Liver (tissue), 9 donors: Measurements from ENCODE around the gene MIEN1. TPM values are rescaled to one million over a fixed set of nuclear protein-coding genes. Genes with fewer than 3 reads are reported as not detected.

Source experiments
- DNase-seq: peaks from one replicate; pipeline ENCODE4 v3.0.0-alpha.2; 2017; ENCODE audit warnings: low spot score
- H3K27ac ChIP-seq, 2 donors: one replicate each; pipeline ENCODE4 v1.7.0; 2013; ENCODE audit warnings: inconsistent platforms in 2 of 2, low read length in 2 of 2, control low read depth in 1 of 2, low read depth in 1 of 2, mild to moderate bottlenecking in 1 of 2
- H3K27me3 ChIP-seq, 4 donors: one replicate each; pipeline versions ENCODE4 v1.6.1 to v1.7.0; 2013; ENCODE audit warnings: low read length in 3 of 4, inconsistent platforms in 1 of 4, mild to moderate bottlenecking in 1 of 4, moderate library complexity in 1 of 4; ENCODE audit not compliant: control insufficient read depth in 4 of 4, insufficient read depth in 4 of 4
- H3K36me3 ChIP-seq, 4 donors: one replicate each; pipeline versions ENCODE4 v1.6.1 to v1.7.0; 2013; ENCODE audit warnings: low read length in 3 of 4, mild to moderate bottlenecking in 3 of 4, low read depth in 1 of 4, moderate library complexity in 1 of 4; ENCODE audit not compliant: control insufficient read depth in 4 of 4, insufficient read depth in 3 of 4
- H3K4me1 ChIP-seq, 4 donors: one replicate each; pipeline versions ENCODE4 v1.6.1 to v1.7.0; 2013; ENCODE audit warnings: low read length in 3 of 4, mild to moderate bottlenecking in 3 of 4, moderate library complexity in 1 of 4; ENCODE audit not compliant: control insufficient read depth in 4 of 4, insufficient read depth in 4 of 4
- H3K4me3 ChIP-seq, 3 donors: one replicate each; pipeline versions ENCODE4 v1.6.1 to v1.7.0; 2013; ENCODE audit warnings: low read length in 3 of 3, control low read depth in 1 of 3, low read depth in 1 of 3, mild to moderate bottlenecking in 1 of 3
- H3K9ac ChIP-seq, 2 donors: one replicate each; pipeline ENCODE4 v1.7.0; 2013; ENCODE audit warnings: low read length in 2 of 2, mild to moderate bottlenecking in 2 of 2, moderate library complexity in 2 of 2, control low read depth in 1 of 2, low read depth in 1 of 2
- H3K9me3 ChIP-seq, 4 donors: one replicate each; pipeline versions ENCODE4 v1.6.1 to v1.7.0; 2013; ENCODE audit warnings: low read length in 3 of 4; ENCODE audit not compliant: control insufficient read depth in 4 of 4
- EGR1 ChIP-seq, 2 donors: IDR thresholded peaks; 2 replicates each; pipeline ENCODE4 v1.6.1; 2016 to 2018; ENCODE audit warnings: antibody characterized with exemption in 2 of 2, low read depth in 2 of 2
- FOXA1 ChIP-seq: IDR thresholded peaks from 2 replicates; pipeline ENCODE4 v1.6.1; 2016; ENCODE audit warnings: antibody characterized with exemption
- FOXA2 ChIP-seq: IDR thresholded peaks from 2 replicates; pipeline ENCODE4 v1.6.1; 2016; ENCODE audit warnings: antibody characterized with exemption
- HNF4A ChIP-seq, 2 donors: conservative IDR thresholded peaks; 2 replicates each; pipeline ENCODE4 v1.6.1; 2016; ENCODE audit warnings: antibody characterized with exemption in 2 of 2, mild to moderate bottlenecking in 2 of 2
- JUND ChIP-seq, 2 donors: IDR thresholded peaks; 2 replicates each; pipeline ENCODE4 v1.6.1; 2016; ENCODE audit warnings: antibody characterized with exemption in 2 of 2
- RAD21 ChIP-seq, 2 donors: IDR thresholded peaks; 2 replicates each; pipeline ENCODE4 v1.6.1; 2016; ENCODE audit warnings: antibody characterized with exemption in 2 of 2, mild to moderate bottlenecking in 2 of 2
- SP1 ChIP-seq: IDR thresholded peaks from 2 replicates; pipeline ENCODE4 v1.6.1; 2018; ENCODE audit warnings: antibody characterized with exemption, mild to moderate bottlenecking
- TAF1 ChIP-seq: conservative IDR thresholded peaks from 2 replicates; pipeline ENCODE4 v1.6.1; 2016; ENCODE audit warnings: antibody characterized with exemption, mild to moderate bottlenecking
- YY1 ChIP-seq: IDR thresholded peaks from 2 replicates; pipeline ENCODE4 v1.6.1; 2016; ENCODE audit warnings: antibody characterized with exemption, mild to moderate bottlenecking
- WGBS: extraction: QIAGEN DNeasy Blood & Tissue Kit; methylation state at CpG from one replicate; pipeline ENCODE4 v1.1.7; 2013; 5-methylcytosine and 5-hydroxymethylcytosine counted together
- polyA plus RNA-seq, 2 donors: library from polyadenylated mRNA; stranded (reverse) in 1 of 2; unstranded in 1 of 2; fragments of 200-250 nt in 1 of 2; fragments of >200 nt in 1 of 2; fragmentation: Nextera tagmentation in 1 of 2; extraction: Ambion mirVana in 1 of 2; gene quantifications; one replicate each; pipeline versions ENCODE4 v1.2.1 to v1.2.3, GENCODE V29; 2013 to 2015
- total RNA-seq, 2 donors: library from RNA; depleted of rRNA; stranded (reverse); fragments of >200 nt; gene quantifications; one replicate each; pipeline ENCODE4 v1.2.3, GENCODE V29; 2014
- TF ChIP-seq, protein P1 (sequence below): IDR thresholded peaks from 2 replicates; pipeline ENCODE4 v1.6.1; 2016; ENCODE audit warnings: antibody characterized with exemption
- TF ChIP-seq, protein P2 (sequence below): IDR thresholded peaks from 2 replicates; pipeline ENCODE4 v1.6.1; 2016; ENCODE audit warnings: antibody characterized with exemption, mild to moderate bottlenecking
- TF ChIP-seq, protein P3 (sequence below): IDR thresholded peaks from 2 replicates; pipeline ENCODE4 v1.6.1; 2016; ENCODE audit warnings: antibody characterized with exemption
- TF ChIP-seq, protein P4 (sequence below): IDR thresholded peaks from 2 replicates; pipeline ENCODE4 v1.6.1; 2016; ENCODE audit warnings: antibody characterized with exemption
- TF ChIP-seq, protein P5 (sequence below): fragments of 150-350 bp; IDR thresholded peaks from 2 replicates; pipeline ENCODE4 v1.5.1; 2017; ENCODE audit warnings: improper control_type of control experiment, low read depth, low read length; ENCODE audit not compliant: missing input control
- donor health status: healthy.
- donor health status: healthy.
- donor health status: healthy.
- donor health status: healthy.
- donor health status: healthy.

Gene MIEN1
- total and polyA plus RNA-seq, 4 donors, result 11.1 to 99.0 (median 29.0) TPM

DNA sequence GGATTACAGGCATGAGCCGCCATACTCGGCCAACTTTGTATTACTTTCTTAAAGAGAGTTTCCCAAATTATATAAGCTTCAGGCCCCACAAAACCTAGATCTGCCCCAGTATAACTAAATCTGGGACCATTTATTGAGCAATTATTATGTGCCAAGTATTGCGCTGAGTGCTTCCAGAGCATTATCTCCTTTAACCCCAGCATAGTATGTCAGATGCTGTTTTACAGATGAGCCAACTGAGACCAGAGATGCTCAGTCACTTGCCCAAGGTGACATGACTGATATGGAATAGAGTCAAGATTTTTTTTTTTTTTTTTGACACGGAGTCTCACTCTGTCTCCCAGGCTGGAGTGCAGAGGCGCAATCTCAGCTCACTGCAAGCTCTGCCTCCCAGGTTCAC lies 32.4 kb downstream of the MIEN1 start:
- TF ChIP-seq, protein P1, sequence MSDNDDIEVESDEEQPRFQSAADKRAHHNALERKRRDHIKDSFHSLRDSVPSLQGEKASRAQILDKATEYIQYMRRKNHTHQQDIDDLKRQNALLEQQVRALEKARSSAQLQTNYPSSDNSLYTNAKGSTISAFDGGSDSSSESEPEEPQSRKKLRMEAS, result no peak
- TF ChIP-seq, protein P2, sequence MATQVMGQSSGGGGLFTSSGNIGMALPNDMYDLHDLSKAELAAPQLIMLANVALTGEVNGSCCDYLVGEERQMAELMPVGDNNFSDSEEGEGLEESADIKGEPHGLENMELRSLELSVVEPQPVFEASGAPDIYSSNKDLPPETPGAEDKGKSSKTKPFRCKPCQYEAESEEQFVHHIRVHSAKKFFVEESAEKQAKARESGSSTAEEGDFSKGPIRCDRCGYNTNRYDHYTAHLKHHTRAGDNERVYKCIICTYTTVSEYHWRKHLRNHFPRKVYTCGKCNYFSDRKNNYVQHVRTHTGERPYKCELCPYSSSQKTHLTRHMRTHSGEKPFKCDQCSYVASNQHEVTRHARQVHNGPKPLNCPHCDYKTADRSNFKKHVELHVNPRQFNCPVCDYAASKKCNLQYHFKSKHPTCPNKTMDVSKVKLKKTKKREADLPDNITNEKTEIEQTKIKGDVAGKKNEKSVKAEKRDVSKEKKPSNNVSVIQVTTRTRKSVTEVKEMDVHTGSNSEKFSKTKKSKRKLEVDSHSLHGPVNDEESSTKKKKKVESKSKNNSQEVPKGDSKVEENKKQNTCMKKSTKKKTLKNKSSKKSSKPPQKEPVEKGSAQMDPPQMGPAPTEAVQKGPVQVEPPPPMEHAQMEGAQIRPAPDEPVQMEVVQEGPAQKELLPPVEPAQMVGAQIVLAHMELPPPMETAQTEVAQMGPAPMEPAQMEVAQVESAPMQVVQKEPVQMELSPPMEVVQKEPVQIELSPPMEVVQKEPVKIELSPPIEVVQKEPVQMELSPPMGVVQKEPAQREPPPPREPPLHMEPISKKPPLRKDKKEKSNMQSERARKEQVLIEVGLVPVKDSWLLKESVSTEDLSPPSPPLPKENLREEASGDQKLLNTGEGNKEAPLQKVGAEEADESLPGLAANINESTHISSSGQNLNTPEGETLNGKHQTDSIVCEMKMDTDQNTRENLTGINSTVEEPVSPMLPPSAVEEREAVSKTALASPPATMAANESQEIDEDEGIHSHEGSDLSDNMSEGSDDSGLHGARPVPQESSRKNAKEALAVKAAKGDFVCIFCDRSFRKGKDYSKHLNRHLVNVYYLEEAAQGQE, result no peak
- TF ChIP-seq, protein P3, sequence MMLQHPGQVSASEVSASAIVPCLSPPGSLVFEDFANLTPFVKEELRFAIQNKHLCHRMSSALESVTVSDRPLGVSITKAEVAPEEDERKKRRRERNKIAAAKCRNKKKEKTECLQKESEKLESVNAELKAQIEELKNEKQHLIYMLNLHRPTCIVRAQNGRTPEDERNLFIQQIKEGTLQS, result no peak
- TF ChIP-seq YY1, result no peak
- TF ChIP-seq EGR1 (IDR thresholded peaks at IDR 0.05; ENCODE audit: low read depth in 2 of 2), result no peak
- TF ChIP-seq, protein P4, sequence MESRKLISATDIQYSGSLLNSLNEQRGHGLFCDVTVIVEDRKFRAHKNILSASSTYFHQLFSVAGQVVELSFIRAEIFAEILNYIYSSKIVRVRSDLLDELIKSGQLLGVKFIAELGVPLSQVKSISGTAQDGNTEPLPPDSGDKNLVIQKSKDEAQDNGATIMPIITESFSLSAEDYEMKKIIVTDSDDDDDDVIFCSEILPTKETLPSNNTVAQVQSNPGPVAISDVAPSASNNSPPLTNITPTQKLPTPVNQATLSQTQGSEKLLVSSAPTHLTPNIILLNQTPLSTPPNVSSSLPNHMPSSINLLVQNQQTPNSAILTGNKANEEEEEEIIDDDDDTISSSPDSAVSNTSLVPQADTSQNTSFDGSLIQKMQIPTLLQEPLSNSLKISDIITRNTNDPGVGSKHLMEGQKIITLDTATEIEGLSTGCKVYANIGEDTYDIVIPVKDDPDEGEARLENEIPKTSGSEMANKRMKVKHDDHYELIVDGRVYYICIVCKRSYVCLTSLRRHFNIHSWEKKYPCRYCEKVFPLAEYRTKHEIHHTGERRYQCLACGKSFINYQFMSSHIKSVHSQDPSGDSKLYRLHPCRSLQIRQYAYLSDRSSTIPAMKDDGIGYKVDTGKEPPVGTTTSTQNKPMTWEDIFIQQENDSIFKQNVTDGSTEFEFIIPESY, result no peak
- no peak for TF ChIP-seq RAD21 (IDR thresholded peaks at IDR 0.05)
- TF ChIP-seq, protein P5, sequence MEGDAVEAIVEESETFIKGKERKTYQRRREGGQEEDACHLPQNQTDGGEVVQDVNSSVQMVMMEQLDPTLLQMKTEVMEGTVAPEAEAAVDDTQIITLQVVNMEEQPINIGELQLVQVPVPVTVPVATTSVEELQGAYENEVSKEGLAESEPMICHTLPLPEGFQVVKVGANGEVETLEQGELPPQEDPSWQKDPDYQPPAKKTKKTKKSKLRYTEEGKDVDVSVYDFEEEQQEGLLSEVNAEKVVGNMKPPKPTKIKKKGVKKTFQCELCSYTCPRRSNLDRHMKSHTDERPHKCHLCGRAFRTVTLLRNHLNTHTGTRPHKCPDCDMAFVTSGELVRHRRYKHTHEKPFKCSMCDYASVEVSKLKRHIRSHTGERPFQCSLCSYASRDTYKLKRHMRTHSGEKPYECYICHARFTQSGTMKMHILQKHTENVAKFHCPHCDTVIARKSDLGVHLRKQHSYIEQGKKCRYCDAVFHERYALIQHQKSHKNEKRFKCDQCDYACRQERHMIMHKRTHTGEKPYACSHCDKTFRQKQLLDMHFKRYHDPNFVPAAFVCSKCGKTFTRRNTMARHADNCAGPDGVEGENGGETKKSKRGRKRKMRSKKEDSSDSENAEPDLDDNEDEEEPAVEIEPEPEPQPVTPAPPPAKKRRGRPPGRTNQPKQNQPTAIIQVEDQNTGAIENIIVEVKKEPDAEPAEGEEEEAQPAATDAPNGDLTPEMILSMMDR, result no peak
- no peak for TF ChIP-seq JUND (IDR thresholded peaks at IDR 0.05)
- no peak for TF ChIP-seq FOXA2
- no peak for TF ChIP-seq SP1
- Histone ChIP-seq H3K9me3 (no peaks in the 10 kb centered on the region), H3K27me3 (no peaks in the 10 kb centered on the region), H3K4me1 (peaks cover 13 to 55% (median 41%) of the 10 kb centered on the region in 4 donors), H3K36me3 (no peaks in the 10 kb centered on the region), H3K27ac (no peak overlapping the region), H3K4me3 (no peak overlapping the region), H3K9ac (no peak overlapping the region)
- DNase-seq, result no peak
- WGBS, result 92% methylated on average over 5 of the region's 5 CpGs

DNA sequence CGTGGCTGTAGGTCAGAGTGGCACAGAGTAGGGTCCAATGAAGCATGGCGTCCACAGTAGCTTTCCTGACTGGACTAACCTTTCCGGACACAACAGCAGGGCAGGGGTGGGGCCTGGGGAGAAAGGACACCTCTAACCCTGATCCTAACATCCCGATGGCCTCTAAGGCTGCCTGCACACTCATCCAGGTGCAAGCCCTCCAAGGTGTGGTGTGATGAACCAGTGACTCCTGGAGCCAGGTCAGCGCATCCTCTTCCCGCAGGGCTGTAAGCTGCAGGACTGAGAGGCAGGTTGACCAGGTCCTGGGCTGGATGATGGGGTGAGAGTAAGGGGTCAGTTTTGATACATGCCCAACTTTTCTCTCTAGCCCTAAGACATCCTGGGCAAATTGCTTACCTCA lies 33.6 kb downstream of the MIEN1 start:
- Histone ChIP-seq H3K27me3 (no peaks in the 10 kb centered on the region), H3K9ac (no peak overlapping the region), H3K9me3 (no peaks in the 10 kb centered on the region), H3K27ac (no peak overlapping the region), H3K4me3 (no peak overlapping the region), H3K36me3 (no peaks in the 10 kb centered on the region), H3K4me1 (peaks cover 13 to 45% (median 30%) of the 10 kb centered on the region in 4 donors)
- TF ChIP-seq TAF1 (no peak), FOXA1 (no peak), EGR1 (IDR thresholded peaks at IDR 0.05; ENCODE audit: low read depth in 2 of 2) (no peak), HNF4A (conservative IDR thresholded peaks at IDR 0.05) (no peak), SP1 (no peak)
- TF ChIP-seq, protein P1, result no peak
- TF ChIP-seq, protein P2, result no peak
- TF ChIP-seq, protein P3, result no peak
- 89% methylated on average over 6 of the region's 6 CpGs for WGBS
- no peak for DNase-seq
